ENCODE results near the gene HSPG2.
"Not testable (repeated sequence)": the region's sequence is repeated elsewhere in the genome, so short reads cannot be mapped to it uniquely, and the experiment has no call there.

The HSPG2 gene

GRCh38 chr1:21931171-21932093 is 5.7 kb downstream of the HSPG2 start:
- DNase-seq, result no peak

DNA sequence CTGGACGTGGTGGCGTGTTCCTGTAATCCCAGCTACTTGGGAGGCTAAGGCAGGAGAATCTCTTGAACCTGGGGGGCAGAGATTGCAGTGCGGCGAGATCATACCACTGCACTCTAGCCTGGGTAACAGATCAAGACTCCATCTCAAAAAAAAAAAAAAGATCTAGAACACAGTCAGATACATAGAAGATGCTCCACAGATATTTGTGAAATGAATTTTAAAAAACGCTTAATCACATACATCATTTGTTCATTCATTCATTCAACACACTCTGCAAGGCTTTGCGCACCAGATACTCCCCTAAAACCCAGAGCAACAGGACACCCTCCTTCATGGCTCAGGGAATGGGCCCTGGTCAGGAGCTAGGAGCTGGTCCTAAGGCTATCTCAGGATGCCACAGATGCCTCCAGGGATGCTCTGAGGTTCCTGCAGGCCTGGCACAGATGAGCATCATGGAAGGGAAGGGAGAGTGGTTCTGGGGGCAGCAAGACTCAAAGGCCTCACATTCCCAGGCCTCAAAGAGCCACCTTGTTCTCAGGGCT is 6.4 kb downstream of the HSPG2 start:
- no peak for DNase-seq

GRCh38 chr1:21930080-21930571 is 7.0 kb downstream of the HSPG2 start:
- DNase-seq, result no peak

DNA sequence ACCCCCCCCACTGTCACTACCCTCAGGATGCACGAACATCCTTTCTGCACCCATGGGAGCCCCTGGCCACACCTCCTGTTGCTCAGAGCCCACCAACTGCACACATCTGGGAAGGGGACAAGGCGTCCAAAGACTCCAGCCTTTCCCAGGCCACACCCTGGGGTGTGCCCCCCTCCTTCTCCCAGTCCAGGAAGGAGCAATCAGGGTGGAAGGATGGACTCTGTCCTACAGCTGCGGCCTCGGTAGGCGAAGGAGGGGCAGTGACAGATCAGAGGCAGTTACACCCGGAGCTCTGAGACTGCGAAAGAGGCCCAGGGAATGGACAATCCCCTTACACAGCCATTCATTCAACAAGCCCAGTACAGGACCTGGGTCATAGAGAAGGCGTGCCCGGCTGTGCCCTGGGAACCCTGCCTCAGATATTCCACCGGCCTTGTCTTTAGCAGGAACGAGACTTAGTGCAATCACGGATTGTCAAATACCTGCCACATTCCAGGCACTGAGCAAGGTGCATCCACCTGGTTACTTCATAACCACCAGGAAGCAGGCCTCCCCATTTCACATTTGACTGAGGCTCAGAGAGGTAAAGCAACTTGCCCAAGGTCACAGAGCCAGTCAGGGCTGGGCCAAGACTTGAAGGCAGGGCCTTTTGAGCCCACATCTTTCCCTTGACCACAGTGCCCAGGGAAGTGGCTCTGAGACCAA is 9.4 kb downstream of the HSPG2 start:
- DNase-seq, result no peak

DNA sequence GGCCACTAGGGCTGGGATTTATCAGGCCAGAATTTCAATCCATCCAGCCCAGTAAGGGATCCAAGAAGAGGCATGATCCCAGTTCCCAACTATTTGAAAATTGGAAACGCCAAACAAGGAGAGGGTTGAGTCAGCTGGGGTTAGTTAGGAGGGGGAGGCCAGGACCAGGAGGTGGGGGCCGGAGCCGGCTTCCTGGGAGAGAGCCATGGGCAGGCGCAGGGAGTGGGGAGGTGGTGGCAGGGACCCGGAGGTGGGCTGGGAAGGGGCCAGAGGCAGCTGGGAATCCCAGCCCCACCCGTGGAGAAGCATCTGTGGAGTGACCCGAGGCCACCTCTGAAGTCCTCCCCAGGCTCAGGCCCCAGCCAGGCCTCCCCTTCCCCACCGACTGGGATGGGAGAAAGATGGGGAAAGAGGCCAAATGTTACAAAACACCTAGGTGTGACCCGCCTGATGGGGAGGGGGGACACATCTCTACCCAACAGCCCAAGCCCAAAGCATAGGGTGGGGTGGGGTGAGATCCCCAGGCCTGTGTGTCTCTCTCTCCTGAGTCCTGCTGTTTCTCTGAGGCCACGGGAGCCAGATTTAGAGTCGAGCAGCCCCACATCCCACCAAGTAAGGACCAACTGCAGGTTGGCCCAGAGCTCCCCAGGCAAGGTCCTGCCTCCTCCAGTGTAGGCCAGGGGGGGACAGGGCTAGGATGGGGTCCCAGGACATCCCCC is 10.1 kb downstream of the HSPG2 start:
- no peak for DNase-seq

DNA sequence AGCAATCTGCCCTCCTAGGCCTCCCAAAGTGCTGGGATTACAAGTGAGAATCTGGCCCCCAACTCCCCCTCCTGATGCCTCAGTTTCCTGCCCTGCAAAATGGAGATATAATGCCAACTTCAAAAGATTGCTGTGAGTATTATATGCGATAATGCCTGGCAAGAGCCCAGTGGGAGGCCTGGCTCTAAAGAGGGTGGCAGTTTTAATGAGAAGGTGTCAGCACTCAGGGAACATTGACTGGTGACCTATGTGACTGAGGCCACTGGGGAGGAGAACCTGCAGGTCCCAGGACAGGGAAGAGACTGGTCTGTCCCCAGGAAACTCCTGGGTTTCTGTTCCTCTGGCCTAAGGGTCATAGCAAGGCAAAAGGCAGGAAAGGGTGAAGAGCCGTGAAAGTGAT is 11.0 kb downstream of the HSPG2 start:
- no peak for DNase-seq

- no peak for DNase-seq
These were observed 11.7 kb downstream of the HSPG2 start for GRCh38 chr1:21925334-21925940.

DNA sequence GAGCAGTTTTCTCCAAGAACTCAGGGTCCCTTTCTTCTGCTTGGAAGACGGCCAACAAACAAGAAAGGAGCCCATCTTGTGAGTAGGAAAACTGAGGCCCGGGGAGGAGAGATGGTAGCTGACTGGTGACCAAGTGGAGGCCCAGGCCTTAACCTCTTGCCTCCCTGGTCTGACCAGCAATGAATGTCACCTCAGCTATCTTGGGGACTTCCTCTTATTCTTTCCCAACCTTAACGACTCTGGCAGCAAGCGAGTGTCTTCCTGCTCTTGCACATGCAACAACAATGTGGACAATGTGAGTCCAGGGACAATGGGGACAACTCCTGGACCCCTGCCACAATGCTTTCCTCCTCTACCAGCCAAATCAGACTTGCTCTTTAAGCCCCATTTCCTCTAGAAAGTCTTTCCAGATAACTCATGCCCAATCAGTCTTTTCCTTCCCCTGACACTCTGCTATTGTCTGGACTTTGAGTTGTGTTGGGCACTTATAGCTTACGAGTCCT is 12.6 kb downstream of the HSPG2 start:
- DNase-seq, result no peak

- DNase-seq, result no peak
These were observed 14.8 kb downstream of the HSPG2 start for GRCh38 chr1:21922090-21923013.

DNA sequence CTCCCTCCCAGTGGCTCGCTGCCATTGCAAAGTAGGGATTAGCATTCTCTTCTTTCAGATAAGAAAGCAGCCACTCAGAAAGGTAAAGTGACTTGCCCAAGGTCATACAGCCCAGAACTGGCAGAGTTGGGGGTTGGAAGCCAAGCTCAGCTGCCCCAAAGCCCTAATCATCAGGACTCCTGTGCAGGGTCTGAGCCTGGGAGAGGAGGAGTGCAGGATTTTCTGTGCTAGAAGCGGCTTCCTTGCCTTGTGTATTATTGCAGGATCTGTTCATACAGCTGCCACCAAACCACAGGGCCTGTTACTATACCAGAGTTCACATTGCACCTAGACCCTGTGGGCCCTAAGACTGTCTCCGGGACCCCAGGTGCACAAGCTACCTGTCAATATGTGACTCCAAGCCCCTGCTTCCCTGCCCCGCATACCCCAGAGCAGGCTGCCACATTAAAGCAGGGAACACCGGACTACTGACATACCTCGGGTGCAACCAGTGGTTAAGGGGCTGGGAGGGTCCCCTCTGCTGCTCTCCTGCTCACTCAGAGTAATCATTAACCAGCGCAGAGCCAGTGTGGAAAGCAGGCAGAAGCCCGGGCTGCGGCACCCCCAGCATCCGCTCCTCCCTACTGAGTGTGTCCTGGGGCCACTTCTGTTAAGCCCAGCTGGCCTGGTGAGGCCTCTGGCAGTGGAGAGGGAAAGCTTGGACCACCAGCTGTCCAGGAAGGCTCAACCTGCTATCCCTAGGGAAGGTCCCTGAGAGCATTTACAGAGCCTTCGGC is 15.8 kb downstream of the HSPG2 start:
- DNase-seq, result no peak

GRCh38 chr1:21919520-21919919 is 17.6 kb downstream of the HSPG2 start:
- no peak for DNase-seq

GRCh38 chr1:21917239-21917631 is 19.9 kb downstream of the HSPG2 start:
- not testable (repeated sequence) for DNase-seq

DNA sequence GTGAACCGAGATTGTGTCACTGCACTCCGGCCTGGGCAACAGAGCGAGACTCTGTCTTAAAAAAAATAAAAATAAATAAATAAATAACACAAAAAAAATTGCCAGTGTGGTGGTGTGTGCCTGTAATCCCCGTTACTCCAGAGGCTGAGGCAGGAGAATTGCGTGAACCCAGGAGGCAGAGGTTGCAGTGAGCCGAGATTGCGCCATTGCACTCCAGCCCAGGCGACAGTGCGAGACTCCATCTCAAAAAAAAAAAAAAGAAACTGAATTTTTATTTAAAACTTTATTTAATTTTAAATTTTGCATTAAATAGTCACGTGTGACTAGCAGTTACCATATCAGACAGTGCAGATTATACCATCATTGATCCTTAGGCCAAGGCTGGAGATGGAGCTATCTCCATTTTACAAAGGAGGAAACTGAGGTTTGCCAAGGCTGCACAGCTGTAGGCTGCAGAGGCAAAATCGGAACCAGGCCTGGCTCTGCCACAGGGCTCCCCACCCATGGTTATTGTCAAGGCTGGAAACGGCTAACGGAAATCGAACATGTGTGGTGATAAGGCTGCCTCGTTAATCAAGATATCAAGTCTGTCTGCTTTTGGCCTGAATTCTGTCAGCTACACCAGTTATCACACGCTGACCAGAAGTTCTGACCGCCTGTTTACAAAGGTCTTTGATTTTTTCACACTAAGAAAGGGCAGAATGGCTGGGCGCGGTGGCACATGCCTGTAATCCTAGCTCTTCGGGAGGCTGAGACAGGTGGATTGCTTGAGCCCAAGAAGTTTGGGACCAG is 20.5 kb downstream of the HSPG2 start:
- DNase-seq, result no peak

- no peak for DNase-seq
These were observed 22.1 kb downstream of the HSPG2 start for GRCh38 chr1:21914880-21915640.

GRCh38 chr1:21914450-21914849 is 22.7 kb downstream of the HSPG2 start:
- no peak for DNase-seq

GRCh38 chr1:21913763-21914162 is 23.3 kb downstream of the HSPG2 start:
- DNase-seq, result no peak

DNA sequence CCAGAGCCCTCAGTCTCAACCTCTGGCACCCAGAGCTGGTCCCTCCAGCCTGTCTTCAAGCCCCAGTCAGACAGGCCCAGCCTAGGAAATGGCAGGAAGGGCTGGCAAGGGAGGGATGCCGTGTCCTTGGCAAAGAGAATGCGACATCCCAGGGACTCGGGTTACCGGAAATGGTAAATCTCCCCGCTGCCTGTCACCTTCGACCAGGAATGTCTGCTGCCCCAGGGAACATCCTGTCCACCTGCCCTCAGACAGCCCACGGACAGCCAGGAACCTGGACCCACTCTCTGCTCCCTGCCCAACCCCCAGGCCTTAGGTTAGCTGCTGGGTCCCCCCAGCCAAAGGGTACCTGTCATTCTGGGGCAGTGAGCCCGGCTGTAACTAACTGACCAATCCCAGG is 23.9 kb downstream of the HSPG2 start:
- no peak for DNase-seq

DNA sequence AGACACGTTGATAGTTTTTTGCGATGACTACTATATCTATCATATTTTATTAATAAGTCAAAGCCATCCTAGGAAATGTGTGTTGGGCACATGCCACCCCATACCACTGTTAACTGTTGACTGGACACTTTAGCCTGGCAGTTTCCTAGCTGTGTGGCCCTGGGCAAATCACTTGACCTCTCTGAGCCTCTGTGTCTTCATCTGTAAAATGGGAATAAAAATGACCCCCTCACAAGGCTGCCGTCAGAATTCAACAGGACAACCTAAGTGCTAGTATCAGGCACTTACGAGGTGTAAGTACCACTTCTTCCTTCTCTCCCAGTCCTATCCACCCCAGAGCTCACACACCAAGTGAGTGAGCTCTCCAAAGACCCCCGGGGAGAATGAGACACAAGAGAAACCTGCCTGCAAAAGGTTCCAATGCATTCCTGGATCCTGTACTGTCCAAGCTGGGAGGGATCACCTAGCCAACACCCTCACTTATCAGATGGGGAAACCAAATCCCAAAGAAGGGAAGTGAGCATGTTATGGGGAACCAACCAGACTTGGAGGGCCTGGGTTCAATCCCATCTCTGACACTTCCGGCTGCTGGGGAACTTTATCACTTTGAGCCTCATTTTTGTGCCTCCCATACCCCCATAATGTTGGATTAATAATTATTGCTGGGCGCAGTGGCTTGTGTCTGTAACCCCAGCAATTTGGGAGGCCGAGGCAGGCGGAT is 24.9 kb downstream of the HSPG2 start:
- no peak for DNase-seq

Data from activated naive CD4-positive, alpha-beta T cell treated with Interleukin-2 at 50 U/mL for 16 hours (primary cell).